Loucy (cell line): Measurements from ENCODE around the gene SP140.

Experiments used
- CTCF ChIP-seq: fragments of 200-600 bp; sonication (generic); conservative IDR thresholded peaks from 2 replicates; pipeline ENCODE4 v1.5.1; 2014; ENCODE audit warnings: mild to moderate bottlenecking, antibody characterized with exemption, low read length
- EZH2phosphoT487 ChIP-seq: fragments of 200-600 bp; IDR thresholded peaks from 2 replicates; pipeline ENCODE4 v1.6.1; 2018; ENCODE audit warnings: antibody characterized with exemption, mild to moderate bottlenecking, moderate library complexity, borderline replicate concordance

GRCh38 chr2:230343747-230344146 lies 118.2 kb downstream of the SP140 start:
- TF ChIP-seq CTCF (no peak), EZH2phosphoT487 (no peak)
